Caki2 (cell line): ENCODE results near the gene ENTPD2. TPM values are rescaled to one million over a fixed set of nuclear protein-coding genes. Genes with fewer than 3 reads are reported as not detected.

Experiments
- DNase-seq: peaks from one replicate; pipeline ENCODE4 v3.0.0-alpha.2; 2015; ENCODE audit warnings: low read depth
- in situ Hi-C: cut with HindIII; loops from 2 replicates; pipeline ENCODE4 v1.10.0; 2016; ENCODE audit warnings: low sequenced_read_pairs, low pct_unique_long_range_greater_than_20kb, mixed read lengths
- total RNA-seq: library from RNA; depleted of rRNA; stranded (reverse); fragments of >200 nt; shearing (Covaris generic); gene quantifications from 2 replicates; pipeline ENCODE4 v1.2.3, GENCODE V29; 2014; ENCODE audit warnings: low replicate concordance

The ENTPD2 gene
- total RNA-seq, 1 experiment from 2014 or later, result not detected

DNA sequence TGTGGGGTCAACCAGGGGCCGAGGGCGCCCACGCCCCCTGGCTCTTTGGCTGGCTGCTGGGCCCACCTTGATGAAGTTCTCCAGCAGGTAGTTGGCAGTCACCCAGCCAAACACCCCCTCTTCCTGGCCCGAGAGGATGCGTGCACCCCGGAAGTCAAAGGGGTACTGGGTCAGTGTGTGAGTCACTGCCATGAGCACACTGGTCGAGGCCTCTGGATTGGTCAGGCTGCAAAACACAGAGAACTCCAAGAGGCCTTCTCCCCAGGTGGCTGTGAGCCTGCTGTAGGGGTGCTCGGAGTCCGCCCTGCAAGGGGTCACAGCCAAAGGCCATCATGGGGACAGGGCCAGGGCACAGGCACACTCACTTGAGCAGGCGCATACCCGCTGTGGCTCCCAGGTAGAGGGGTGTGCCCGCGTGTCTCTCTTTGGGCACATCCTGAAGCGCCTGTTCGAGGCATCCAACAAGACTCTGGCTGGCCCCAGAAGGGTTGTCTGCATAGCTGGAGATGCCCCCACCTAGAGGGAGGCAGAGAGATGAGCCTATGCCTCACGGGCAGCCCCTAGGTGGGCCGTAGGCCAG is 2.6 kb downstream of the ENTPD2 start:
- DNase-seq, result no peak
- in situ Hi-C loops, result no loop called here

DNA sequence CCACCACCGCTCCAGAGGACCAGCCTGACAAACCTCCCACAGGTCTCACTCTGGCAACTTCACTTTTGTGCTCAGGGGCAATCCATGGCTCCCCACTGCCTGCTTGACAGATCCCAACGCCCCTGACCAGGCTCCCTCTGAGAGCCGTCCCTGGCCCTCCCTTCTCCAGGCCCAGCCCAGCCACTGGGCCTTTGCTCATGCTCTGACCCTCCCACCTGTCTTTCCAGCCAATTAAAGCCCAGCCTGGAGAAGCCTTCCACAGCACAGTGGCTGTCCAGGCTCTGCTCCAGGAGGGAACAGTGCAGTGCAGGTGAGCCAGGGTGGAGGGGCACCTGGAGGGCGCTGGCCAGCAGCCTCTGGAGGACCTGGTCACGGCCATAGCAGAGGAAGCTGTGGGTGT is 3.3 kb downstream of the ENTPD2 start:
- in situ Hi-C loops, result no loop called here
- DNase-seq, result no peak

DNA sequence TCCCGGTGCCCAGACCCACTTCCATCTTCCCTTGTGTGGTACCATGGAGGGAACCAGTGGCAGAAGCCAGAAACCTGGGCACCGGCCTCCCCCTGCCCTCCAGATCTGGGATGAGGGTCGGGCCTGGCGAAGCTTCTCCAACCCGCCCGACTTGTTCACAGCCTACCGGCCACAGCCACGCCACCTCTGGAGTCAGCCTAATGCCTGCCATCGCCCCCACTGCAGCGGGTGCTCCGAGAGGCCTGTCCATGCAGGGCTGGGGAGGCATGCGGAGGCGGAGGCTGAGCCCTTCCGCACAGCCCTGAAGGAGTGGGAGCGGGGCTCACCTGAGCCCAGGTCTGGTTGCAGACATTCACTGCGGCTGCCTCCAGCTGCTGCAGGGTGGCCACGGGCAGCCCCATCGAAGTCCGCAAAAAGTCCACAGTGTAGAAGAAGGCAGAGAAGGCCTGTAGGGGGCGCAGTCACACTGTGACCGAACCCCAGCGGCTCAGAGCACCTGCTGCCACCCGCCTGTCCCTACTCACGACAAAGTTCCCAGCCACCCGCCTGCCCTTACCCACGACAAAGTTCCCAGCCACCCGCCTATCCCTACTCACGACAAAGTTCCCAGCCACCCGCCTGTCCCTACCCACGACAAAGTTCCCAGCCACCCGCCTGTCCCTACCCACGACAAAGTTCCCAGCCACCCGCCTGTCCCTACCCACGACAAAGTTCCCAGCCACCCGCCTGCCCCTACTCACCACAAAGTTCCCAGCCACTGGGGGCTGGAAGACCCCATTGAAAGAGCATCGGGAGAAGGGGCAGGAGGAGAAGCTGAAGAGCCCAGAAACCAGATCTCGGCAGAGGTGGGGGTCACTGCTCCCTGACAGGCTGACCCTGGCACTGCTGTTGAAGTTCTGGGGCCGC is 4.1 kb downstream of the ENTPD2 start:
- in situ Hi-C loops, result no loop called here
- no peak for DNase-seq

DNA sequence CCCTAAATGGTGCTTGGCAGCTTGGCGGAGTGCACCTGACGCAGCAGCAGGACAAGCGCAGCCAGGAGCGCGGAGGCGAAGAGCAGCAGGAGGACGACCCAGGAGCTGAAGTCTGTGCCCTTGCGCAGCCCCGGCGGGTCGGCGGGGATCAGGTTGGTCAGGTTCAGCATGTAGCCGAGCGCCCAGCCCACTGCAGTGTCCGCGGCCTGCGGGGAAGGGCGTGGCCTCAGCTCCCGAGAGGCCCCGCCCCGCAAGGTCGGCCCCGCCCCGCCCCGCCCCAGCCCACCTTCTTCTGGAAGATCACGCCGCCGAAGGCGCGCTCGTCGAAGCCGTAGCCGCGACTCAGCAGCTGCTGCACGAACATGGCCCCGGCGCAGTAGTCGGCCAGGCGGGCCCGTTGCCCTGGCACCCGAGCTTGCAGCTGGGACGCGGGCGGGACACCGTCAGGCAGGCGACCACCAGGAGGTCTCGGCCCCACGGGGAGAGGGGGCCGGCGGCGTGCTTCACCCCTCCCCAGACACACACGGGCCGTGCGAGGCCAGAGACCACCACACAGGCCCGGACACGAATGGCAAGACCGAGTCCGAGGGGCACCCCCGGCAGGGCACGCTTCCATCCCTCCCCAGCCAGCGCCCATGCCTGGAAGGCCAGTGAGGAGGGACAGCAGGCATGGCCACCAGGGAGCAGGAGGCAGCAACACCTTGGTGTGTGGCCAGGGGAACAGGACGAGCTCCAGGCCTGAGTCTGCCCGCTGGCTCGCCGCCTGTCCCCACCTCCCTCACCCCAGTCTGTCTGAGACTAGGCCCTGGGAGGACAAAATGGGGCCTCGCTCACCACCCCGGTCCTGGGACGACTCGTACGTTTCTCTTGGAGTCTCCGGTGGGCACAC is 5.0 kb downstream of the ENTPD2 start:
- no peak for DNase-seq
- in situ Hi-C loops, result no loop called here

DNA sequence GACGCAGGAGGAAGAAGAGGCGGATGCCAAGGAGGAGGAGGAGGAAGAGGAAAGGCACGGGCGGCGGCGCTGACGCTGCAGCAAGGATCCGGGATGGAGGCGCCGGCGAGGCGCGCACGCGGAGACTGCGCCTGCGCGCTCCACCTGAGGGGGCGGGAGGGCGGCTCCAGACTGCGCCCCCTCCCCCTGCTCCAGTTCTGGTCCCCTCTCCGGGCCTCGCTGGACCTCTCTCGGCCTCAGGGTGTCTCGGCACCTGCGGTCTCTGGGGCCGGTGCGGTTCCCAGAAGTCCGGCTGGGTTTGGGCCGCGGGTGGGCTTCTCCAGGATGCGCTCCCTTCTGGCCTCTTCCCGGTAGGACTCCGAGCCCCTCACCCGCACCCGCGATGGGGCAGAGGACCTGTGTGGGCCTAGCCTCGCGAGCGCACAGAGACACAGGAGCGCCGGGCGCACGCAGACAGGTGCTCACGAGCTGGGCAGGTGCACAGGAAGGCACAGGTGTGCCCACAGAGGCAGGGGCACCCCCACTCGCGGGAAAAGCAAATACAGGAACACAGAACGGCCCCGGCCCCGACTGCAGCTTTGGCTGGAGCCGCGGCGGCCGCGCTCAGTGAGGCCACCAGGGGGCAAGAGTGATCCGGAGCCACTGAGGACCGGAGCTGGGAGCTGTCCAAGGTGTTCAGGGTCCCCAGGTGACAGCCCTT is 7.6 kb downstream of the ENTPD2 start, which contains the start of gene NPDC1:
Gene NPDC1, minus strand, starts transcription at position 90 of the 700 bp plus-strand sequence. CDS start 188 bp downstream, outside the sequence.
- in situ Hi-C loops, result no loop called here
- peak; percentile 79 for DNase-seq

DNA sequence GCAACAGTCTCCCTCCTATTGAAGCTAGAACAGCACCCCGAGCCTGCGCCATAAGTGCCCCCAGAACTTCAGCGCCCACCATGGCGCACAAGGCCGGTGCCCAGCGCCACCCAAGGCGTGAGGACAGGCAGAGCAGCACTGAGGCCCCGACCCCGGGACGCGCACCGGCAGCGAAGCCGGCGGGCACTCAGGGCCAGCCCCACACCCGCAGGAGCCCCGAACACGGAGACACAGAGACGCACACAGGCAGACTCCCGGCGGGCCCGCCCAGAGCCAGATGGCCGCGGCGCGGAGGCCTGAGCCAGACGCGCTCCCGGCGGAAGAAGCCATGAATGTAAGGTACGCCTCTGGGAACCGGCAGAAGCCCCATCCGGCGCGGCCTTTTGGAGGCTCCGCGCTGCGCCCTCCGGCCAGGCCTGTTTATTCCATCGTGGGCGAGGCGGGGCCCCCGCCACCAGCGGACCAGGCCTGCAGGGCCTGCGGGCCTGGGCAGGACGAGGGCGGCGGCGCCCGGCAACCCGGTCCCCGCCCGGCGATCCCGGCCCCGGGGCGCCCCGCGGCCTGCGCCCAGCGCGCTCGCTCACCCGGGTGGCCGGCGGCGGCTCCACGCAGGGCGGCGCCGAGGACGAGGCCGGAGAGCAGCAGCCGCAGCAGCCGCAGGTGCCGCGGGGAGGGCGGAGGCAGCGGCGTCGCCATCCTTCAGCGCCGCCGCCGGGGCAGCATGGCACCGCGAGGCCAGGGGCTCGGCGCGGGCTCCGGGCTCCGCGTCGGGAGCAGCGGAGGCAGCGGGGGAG is 8.4 kb downstream of the ENTPD2 start:
- in situ Hi-C loops, result no loop called here

DNA sequence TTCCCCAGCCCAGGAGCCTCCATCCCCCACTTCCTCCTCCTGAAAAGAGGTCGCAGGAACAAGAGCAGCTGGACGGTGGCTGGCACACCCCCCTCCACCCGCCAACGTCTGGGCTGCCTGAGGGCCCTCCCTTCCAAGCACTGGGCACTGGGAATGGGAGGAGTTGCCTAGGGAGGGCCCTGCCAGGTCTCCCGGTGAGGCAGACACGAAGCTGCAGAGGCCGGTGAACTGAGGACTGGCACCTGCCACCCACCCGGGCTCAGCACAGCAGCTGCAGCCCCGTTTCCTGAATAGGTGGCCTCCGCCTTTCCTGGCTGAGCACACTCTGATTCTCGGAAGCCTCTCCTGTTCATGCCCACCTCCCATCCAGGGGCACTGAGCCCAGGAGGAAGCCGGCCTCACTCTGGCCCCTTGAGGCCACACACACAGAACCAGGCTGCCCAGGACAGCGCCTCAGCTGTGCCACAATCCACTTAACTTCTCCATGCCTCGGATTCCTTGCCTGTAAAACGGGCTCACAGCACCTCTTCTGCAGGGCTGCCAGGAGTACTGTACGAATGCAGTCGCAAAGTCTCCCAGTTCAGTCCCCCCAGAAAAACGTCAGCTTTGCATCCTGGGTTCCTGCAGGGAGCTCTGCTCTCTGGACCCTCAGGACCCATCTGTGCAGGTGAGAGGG is 9.2 kb downstream of the ENTPD2 start:
- DNase-seq, result peak; percentile 29
- in situ Hi-C loops, result no loop called here

More for the DNA sequence above, 8.4 kb downstream of the ENTPD2 start:
- DNase-seq, result no peak

DNA sequence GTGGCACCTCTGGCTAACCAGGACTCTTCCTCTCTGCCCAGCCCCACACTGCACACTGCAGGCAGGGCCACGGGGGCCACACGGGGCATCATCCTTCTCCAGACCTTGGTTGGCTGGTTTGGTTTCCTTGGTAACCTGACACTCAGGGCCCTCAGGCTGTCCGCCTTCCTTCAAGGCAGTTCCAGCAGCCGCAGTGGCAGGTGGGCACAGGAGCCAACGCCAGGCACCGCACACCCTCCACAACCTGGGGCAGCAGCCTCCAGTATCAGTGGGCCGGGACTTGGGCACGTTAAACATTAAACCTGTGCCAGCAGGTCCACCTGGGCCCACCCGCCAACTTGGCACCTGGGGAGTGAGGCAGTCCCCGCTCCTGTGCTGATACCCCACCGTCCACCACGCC is 9.8 kb downstream of the ENTPD2 start:
- in situ Hi-C loops, result no loop called here
- DNase-seq, result no peak

DNA sequence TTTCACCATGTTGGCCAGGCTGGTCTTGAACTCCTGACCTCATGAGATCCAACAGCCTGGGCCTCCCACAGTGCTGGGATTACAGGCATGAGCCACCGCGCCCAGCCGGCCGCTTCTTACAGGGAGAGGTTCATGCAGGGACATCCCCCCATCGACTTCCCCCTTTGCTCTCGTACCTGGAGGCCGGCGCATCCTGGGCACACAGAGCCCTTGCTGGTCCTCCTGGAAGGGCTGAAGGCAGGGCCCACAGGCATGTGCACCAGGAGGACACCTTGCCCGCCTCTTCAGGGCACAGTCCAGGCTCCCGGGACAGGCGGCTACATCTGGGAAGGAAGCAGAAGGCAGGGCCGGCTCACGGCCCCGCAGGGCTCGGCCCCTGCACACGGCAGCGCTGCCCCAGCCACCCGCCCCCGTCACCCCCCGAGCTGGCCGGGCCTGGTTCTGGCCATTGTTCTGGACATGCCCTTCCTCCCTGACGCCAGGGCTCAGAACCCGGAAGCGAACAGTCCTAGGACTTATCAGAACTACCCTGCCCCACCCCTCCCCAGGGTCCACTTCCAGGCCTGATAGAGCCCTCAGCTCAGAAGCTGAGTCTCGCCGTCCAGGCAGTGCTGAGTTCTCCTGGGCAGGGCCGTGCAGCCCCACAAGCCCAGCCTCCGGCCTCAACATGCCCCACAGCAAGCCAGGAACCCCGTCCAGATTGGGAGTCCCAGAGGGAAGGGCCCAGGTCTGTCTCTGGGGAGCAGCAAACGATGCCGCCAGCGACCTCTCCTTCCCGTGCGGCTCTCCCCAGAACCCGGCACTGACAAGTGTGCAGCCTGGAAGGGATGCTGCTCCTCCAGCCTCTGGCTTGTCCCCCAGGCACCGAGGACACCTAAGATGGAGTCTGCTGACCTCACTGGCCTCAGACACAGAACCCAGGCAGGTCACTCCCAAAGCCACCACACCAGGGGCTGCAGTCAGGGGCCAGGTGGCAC is 10.8 kb downstream of the ENTPD2 start:
- in situ Hi-C loops, result no loop called here

DNA sequence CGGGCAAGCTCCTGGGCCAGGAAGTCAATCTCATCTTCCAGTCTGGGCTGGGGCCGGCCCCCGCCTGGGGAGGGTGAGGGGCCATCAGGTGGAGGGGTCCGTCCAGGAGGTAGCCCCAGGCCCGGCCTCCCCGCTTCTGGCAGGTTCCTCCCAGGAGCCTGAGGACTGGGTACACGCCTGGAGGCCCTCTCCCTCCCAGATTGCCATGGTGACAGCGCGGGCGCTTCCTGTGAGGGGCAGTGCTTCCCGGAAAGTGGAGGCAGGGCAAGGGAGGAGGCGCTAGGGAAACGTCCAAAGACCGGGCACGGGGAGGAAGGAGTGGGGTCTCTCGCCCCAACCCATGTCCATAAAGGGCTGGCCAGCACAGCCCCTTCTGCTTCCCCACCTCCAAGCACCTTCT is 12.7 kb downstream of the ENTPD2 start:
- in situ Hi-C loops, result no loop called here
- DNase-seq, result no peak

More for the DNA sequence above, 10.8 kb downstream of the ENTPD2 start:
- DNase-seq, result no peak

DNA sequence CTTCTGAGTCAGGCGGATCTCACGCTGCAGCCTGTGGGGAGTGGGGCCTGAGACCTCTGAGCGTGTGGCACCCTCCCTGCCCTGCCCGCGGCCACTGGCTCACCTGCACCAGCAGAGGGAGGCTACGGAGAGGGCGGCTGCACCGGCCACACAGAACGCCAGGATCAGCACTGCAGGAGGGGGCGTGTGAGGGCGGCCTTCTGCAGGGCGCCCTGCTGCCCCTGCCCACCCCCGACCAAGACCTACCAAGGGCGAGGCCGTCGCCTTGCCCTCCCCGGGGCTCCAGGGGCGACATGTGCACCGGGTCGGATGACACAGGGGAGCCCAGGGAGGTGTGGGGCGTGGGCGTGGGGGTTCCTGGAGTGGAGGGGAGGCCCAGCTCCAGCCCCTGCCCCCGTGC is 13.3 kb downstream of the ENTPD2 start:
- in situ Hi-C loops, result no loop called here
- no peak for DNase-seq

DNA sequence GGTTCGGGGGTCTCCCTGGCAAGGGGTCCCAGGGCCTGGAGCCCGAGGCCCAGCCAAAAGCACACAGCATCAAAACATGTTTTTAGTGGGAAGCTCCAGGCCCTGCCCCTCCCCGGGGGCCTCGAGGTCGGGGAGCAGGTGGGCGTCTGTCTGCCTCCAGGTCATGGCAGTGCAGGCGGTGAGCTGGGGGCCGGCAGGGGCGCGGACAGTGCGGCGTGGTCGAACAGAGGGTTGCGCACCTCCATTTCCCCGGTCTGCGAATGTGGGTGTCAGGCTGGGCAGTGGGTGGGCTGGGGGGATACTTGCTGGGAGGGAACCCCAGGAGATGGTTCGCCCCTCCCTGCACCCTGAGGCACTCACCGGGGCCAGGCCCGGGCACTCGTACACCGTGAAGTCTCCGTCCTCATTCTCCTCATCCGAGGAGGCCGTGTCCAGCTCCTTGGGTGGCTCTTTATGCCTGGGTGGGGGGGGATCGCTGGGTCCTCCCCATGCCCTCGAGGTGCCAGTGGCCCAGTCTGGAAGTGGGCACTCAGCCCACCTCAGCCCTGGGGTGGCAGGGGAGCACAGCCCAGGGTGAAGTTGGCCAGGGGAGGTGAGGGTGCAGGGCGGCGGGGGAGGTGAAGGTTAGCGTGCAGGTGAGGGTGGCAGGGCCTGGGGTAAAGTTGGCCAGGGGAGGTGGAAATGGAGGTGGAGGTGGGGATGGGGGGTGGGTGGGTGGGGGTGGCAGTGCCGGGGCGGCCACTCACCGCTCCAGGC is 14.1 kb downstream of the ENTPD2 start:
- no peak for DNase-seq
- in situ Hi-C loops, result no loop called here

DNA sequence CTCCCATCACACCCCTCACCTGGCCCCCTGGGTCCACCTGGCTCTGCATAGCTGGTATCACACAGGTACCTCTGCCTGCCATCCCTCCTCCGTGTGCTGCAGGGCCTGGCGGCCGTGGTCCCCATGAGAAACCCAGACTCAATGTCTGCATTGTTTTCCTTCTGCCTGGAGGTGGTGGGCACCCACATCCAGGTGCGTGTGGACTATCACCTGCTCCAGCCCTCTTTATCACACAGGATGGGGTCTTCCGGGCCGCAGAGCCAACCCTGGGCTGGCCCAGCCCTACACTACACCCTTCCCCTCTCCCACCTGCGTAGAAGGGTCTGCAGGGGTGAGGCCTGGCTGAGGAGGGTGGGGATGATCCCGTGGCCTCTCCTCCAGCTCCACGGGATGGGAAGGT is 14.9 kb downstream of the ENTPD2 start:
- DNase-seq, result no peak
- in situ Hi-C loops, result no loop called here

DNA sequence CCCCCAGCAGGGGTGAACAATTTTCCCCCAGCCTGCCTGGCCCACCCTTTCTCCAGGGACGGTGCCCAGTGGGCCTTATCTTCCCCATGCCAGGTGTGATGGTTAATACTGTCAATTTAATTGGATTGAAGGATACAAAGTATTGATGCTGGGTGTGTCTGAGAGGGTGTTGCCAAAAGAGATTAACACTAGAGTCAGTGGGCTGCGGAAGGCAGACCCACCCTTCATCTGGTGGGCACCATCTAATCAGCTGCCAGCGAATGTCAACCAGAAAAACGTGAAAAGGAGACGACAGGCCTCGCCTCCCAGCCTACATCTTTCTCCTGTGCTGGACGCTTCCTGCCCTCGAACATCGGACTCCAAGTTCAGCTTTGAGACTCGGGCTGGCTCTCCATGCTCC is 16.4 kb downstream of the ENTPD2 start:
- DNase-seq, result no peak
- in situ Hi-C loops, result no loop called here

DNA sequence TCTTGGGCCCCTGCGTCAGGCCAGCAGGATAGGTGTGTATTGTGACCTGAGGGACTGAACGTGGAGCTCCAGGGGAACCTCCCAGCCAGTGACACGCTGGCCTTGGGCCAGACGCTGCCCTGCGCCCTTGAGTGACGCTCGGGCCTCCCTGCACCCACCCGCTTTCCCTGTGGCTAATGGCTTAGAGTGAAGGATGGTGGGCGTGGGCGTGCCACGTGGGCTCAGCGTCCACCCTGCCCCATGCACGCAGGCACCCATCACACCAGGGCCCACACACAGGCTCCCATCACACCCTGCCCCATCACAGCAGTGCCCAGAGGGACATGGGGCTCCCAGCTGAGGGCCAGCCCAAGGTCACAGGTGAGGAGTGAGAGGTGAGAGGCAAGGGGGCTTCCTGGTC is 16.8 kb downstream of the ENTPD2 start:
- in situ Hi-C loops, result no loop called here
- DNase-seq, result no peak
